HG03378 (cell line): ENCODE data around the gene CAPZB.

Source experiments
- ATAC-seq: cut with Tn5 transposase; IDR thresholded peaks from one replicate; pipeline ENCODE4 v1.9.1; 2021; ENCODE audit warnings: mild to moderate bottlenecking, moderate library complexity; ENCODE audit not compliant: unreplicated experiment

CAPZB gene

GRCh38 chr1:19390901-19391595 lies 94.3 kb downstream of the CAPZB start:
- ATAC-seq = no peak

- no peak for ATAC-seq
These were observed 95.0 kb downstream of the CAPZB start for GRCh38 chr1:19390166-19390850.

GRCh38 chr1:19388980-19389379 lies 96.4 kb downstream of the CAPZB start:
- ATAC-seq = no peak

GRCh38 chr1:19387045-19387467 lies 98.3 kb downstream of the CAPZB start:
- ATAC-seq = no peak

GRCh38 chr1:19385869-19386591 lies 99.3 kb downstream of the CAPZB start:
- no peak for ATAC-seq

GRCh38 chr1:19385221-19385620 lies 100.1 kb downstream of the CAPZB start:
- no peak for ATAC-seq

GRCh38 chr1:19384772-19385187 lies 100.6 kb downstream of the CAPZB start:
- no peak for ATAC-seq

- ATAC-seq = no peak
These were observed 101.2 kb downstream of the CAPZB start for GRCh38 chr1:19384113-19384512.

- ATAC-seq = no peak
These were observed 103.1 kb downstream of the CAPZB start for GRCh38 chr1:19382222-19382621.

GRCh38 chr1:19381261-19381660 lies 104.1 kb downstream of the CAPZB start:
- ATAC-seq = no peak

- no peak for ATAC-seq
These were observed 107.3 kb downstream of the CAPZB start for GRCh38 chr1:19377812-19378718.

- ATAC-seq = no peak
These were observed 108.6 kb downstream of the CAPZB start for GRCh38 chr1:19376428-19377372.

GRCh38 chr1:19375631-19376400 lies 109.5 kb downstream of the CAPZB start:
- no peak for ATAC-seq

GRCh38 chr1:19374926-19375325 lies 110.4 kb downstream of the CAPZB start:
- ATAC-seq = no peak

- no peak for ATAC-seq
These were observed 111.1 kb downstream of the CAPZB start for GRCh38 chr1:19374083-19374801.

- no peak for ATAC-seq
These were observed 111.9 kb downstream of the CAPZB start for GRCh38 chr1:19373211-19374082.

- ATAC-seq = no peak
These were observed 112.7 kb downstream of the CAPZB start for GRCh38 chr1:19372602-19373001.
